HG02610 (cell line): ENCODE results near the gene AOPEP.

Experiments
- ATAC-seq: cut with Tn5 transposase; IDR thresholded peaks from one replicate; pipeline ENCODE4 v1.9.1; 2021; ENCODE audit warnings: mild to moderate bottlenecking, moderate library complexity; ENCODE audit not compliant: unreplicated experiment

AOPEP gene

DNA sequence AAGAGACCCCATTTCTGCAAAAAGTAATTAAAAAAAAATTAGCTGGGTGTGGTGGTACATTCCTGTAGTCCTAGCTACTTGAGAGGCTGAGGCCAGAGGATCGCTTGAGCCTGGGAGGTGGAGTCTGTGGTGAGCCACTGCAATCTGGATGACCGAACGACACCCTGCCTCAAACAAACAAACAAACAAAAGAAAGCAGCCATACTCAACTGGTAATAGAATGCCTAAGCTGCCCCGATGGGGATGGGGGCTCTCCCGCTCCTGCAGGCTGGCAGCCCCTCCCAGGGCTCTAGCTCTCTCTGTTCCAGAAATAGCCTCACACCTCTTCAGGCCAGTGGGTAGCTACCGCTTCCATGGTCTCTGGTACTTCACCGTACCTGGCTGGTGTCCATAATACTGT lies 349.2 kb downstream of the AOPEP start:
- no peak for ATAC-seq

DNA sequence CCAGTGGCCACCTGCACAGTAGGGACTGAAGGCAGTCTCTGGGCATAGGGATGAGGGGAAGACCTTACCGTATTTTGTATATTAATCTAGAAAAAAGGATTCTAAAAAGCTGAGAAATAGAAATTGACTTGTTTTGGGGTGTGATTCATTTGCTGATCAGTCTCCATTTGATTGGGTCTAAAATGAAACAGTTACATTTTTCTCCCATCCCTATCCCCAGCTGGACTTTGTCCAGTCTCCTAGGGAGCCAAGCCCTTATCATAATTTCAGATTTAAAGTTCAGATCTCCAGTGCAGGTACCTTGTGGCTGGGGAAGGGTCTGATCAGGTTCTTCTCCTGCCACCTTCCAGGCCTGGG lies 350.2 kb downstream of the AOPEP start:
- no peak for ATAC-seq

DNA sequence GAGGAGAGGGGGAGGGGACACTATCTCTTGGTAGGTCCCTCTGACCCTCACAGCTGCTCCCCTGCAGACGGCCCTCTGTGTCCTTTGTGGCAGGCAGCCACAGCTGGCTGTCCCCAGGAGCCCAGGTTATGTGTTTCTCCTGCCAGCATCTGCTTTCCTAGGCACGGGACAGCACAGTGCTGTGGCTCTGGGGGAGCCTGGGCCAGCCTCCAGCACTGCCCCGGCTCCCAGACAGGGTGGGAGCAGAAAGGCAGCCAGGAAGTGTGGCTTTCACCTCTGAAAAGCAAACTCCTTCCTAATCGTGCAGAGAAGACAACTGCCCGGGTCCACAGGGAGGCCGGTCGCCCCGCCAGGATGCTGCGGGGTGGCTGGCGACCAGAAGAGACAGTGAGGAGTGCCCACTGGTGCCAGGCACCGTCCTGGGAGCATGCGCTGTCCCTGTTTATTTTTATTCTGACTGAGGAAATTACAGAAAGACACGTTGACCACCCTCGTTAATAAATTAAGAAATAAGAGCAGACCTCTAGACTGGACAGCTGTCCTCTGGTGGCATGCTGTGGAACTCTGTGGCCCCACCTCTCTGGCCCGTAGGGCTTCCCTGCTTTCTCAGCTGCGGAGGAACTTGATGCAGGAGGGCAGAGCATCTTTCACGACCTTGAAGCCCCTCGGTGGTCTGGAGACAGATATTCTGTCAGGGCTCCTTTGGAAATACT lies 350.7 kb downstream of the AOPEP start:
- ATAC-seq: no peak

DNA sequence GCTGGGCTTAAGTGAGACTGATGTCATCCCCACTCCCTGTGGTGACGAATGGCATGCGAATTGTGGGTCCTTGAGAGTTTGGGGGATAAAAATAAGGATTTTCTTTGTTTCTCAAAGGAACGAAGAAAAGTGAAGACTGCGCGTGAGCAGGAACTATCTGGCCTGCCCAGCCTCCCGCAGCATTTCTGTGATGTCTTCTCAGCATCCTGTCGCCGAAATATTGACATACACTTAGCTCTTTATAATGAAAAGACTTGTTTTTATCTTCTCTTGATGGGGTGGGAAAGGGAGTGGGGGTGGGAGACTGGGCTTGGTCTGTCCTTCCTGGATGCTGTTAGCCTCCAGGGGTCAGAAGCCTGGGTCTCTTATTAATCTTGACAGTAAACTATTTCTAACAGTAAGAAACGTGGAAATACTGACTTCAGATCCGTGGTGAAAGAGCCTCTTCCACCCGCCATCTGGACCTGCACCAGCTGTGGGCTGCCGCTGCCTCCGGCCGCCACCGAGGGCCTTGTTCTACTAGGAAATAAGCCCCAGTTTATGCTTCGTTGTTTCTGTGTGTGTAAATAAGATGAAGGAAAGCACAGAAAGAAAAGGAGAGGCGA lies 351.4 kb downstream of the AOPEP start:
- ATAC-seq: no peak

DNA sequence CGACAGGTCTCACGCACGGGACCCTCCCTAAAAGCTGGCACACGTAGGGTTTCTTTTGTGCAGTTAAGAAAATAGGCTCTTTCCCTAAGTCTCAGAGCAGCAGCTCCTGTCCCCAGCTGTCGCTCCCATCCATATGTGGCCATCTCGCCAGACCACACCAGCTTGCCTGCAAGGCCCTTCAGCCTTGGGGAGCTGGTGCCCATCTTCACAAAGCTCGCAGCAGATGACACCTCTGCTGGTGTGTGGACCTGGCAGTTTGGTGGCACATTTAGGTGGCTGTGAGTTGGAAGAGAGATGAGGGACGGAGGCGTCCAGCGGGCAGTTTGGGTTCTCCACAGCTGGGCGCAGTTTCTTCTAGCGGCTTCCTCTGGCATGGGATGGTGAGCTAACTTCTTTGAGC lies 352.0 kb downstream of the AOPEP start:
- ATAC-seq: no peak

DNA sequence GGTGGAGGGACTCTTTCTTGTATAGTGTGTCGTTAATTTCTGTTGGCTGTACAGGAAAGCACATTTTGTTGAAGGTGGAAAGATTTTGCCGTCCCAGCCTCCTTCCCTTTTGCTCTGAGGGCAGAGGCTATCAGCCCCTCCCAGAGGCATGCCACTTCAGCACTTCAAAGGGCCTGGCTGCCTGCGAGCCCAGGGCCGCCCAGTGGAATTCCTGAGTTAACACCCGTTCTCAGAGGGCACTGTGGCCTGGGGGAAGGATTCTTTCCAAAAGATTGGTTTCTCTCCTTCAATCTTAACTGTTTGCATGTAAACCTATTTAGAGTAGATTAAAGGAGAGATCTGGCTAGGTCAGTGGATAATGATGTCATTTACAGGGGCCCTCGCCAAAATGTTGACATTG lies 352.4 kb downstream of the AOPEP start:
- ATAC-seq: no peak

DNA sequence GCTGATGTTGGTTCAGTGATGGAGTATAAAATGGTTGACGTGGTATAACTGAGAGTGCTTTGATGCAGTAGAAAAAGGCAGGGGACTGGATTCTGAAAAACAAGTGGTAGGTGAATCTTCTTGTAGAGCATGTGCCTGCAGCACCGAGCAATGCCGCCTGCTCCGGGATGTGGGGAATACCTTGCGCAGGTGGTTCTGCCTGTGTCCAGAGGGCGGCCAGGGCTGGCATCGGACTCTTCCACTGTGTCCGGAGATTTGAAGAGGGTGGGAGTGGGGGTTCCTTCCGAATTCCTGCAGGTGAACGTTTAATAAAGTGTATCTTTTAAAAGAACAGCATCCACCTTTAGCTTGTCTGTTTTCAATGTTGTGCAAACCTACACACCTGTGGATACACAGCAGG lies 353.0 kb downstream of the AOPEP start:
- ATAC-seq: no peak

DNA sequence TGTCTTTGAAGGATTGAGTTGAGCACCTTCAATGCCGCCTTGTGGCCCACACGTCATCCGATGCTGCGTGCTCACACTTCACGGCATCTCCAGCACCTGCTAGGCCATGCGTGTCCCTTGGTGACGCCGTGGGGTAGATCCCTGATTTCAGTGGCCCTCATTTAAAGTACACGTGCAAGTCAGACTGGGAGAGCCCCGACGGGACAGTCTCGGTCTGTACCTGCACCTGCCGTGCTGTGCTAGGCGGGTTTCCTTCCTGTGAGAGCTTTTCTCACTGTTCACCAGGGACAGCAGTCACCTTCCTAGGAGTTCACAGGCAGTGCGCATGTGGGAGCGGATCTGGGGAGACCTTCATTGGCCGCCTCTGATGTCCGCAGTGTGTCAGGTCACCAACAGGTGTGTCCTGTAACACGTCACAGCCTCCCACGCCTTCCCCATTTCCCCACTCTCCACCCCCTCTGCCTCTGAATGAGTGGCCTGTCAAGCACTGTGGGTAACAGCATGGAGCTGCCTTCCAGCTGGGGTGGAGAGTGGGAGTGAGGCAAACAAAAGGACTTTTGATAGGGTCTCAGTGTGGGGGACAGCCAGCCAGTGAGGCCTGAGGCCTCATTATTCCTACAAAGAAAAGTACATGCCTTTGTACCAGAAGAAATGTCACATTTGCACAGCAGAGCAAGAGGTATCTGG lies 354.6 kb downstream of the AOPEP start:
- no peak for ATAC-seq

DNA sequence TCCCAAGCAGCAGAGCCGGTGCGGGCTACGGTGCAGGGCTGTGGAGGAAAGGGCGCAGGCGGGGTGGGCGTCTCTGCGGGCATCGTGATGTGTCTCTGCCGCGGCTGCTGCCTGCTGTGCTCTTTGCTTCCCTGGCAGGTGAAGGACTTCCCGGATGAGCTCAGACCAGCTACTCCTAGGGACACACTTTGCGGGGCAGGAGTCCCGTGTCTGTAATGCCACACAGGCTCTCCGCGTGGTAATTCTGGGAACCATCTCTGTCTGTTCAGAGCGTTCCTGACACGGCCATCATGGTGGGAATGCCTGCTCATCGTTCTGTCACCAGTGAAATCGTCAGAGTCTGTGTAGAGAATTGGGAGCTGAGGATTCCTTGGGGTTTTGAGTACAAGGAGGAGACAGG lies 355.5 kb downstream of the AOPEP start:
- no peak for ATAC-seq

DNA sequence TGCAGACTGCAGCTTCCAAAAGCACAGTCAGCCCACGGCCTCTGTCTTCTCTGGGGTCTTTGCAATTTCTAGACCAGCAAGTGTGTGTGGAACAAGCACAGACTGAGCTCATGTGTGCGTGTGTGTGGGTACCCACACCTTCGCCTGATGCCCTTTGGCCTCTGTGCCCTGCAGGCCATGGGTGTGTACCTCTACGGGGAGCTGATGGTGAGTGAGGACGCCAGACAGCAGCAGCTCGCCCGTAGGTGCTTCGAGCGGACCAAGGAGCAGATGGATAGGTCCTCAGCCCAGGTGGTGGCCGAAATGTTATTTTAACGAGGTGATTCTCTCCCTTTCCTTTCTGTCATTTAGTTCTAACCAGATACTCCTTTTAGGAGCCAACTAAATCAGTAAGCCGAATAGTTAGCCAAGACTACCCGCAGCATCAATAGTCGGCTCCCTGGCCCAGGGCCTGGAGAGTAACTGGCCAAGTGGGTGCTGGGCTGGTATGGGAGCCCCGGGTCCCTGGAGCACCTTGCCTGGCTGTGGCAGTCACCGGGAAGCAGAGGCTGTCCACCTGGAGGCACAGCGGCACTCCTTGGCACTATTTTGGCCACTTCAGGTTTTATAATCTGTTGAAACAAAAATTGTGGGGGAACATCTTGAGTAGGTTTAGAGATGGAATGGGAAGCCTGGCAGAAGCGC lies 356.0 kb downstream of the AOPEP start:
- ATAC-seq: no peak

DNA sequence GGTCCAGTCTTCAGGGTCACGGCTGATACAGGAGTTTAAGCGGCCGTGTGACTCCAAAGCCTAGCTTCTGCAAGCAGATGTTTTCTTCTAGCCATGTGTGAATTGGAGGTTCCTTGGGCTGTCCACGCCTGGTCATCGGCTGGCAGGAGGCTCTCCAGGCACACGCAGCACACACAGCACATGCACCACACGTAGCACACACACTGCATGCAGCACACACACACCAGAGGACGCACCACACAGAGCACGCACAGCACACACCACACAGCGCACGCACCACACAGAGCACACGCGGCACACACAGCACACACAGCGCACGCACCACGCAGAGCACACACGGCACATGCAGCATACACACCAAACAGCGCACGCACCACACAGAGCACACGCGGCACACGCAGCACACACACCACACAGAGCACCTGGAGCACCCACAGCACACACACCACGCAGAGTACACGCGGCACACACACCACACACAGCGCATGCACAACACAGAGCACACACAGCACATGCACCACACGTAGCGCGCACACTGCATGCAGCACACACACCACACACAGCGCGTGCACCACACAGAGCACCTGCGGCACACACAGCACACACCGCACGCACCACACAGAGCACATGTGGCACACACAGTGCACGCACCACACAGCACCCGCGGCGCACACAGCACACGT lies 356.7 kb downstream of the AOPEP start:
- no peak for ATAC-seq

DNA sequence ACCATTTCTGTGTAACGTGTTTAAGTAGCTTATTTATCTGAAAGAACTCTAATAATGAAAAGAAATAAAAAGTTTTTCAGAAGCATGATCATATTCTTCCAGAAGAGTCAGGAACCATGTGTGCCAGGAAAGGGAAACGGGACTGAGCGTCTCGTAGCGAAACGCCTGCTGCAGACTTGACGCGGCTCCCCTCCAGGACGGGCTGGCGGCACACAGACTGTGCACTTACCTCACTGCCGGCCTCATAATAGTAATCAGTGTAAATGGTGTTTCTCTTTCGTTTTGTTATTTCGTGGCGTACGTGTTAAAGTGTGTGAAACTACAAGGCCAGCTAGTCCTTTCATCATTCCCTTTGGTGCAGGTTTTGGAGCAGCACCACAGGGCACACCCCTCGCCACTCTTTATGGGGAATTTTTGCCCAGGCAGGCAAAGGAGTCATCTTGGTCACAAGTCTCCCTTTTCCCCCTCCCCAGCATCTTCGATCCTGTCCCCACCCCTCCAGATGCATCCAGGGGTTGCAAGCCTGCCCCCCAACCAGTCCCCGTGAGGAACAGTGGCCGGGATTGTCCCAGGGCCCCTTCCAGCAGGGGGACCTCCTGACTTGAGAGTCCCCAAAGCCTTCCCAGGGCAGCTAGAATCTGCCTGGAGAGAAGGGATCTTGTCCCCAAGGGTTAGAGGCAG lies 357.9 kb downstream of the AOPEP start:
- ATAC-seq: no peak

DNA sequence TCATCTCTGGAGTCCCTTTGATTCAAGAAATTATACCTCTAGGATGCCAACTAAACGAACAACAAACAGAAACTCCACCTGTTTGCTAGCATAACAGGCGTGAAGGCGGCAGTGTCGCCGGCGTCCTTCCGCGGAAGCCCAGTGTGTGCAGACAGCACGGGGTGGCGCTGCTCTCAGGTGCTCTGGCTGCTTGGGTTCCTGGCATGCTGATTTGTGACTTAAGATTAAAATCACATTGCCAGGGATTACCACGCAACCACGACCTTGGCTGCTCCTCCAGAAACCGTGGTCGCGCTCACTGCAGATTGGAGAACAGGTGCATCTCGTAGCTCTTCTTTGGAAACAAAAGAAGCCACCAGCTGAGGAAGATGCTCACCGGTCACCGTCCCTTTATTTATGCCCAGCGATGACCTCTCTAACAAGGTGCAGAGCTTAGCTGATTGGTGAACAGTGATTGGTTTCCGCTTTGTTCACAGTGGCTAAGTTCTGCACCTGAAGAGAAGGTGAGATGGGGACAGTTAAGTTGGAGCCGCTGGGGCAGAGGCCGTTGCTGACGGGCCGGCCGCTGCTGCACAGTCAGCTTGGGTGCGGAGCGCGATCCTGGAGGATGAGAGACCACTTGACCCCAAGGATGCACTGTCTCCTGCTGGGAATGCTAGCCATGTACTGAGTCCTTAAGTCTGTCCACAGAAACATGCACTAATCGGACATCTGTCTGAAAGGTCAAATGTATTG lies 358.7 kb downstream of the AOPEP start:
- ATAC-seq: no peak

DNA sequence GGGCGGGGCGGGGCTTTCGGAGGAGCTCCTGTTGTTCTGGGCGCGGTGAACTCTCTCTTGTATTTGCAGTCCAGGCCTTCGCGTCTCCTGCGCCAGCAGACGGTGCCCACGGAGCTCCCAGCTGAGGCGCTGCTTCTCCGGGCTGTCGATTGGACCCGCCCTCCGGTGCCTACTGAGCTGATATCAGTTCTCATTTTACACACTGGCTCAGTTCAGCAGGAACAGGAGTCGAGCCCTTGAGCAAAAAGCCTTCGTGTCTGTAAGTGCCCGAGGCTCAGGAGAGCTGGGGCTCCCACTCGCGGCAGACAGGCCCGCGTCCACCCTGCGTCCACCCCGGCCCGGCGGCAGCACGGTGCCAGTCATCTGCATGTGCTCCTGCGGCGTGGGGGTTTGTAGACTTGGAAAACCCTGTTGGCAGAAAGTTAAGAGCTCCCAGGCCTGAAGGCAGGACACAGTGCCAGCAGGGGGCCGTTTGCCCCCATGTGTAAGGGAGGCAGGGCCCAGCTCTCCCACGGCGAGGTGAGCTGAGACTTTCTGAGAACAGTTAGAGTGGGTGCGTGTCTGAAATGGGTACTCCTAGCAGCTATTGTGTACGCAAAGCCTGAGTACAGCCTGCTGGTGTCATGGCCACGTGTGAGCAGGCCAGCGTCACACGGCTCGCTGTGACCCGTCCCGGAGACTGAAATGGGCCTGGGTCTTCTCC lies 359.5 kb downstream of the AOPEP start:
- ATAC-seq: no peak

DNA sequence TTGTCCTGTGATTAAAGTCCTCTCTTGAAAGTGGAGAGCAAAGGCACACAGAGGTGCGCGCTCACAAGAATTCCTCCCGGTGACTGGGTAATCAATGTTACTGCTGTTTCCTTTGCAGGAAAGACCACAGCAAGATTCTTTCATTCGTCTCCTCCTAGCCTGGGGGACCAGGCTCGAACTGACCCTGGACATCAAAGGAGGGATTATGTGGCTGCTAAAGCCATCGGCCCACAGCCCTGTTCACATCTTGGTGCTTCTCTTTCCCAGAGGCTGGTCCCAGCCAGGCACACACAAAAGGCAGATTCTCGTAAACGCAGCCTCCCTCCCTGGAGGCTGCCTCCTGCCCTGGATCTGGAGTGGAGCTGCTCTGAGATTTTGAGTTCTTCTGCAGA lies 360.1 kb downstream of the AOPEP start:
- no peak for ATAC-seq

DNA sequence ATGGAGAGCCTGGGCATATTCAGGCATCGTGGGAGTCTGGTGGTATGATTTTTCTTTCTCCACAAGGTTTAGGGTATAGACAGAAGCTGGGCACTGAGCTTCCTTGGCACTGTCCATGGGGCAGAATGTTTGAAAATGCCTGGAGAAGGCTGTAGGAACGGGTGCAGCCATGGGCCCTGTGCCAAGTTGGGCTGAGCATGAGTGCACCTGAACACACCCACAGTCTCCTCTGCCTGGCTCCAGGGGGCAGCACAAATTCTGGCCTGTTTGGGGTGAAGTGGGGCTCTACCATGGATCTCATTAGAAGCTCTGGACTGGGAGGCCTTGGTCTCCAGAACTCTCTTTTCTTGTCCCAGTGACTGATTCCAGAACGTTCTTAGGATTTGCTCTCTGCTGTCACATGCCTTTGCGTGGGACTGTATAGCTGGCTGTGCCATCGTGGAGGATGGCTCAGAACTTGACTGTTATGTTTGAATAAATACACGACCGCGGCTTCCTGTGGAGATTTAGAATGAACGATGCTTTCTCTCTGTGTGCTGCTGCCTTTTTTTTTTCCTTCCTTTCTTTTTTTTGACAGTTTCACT lies 361.3 kb downstream of the AOPEP start:
- ATAC-seq: no peak

DNA sequence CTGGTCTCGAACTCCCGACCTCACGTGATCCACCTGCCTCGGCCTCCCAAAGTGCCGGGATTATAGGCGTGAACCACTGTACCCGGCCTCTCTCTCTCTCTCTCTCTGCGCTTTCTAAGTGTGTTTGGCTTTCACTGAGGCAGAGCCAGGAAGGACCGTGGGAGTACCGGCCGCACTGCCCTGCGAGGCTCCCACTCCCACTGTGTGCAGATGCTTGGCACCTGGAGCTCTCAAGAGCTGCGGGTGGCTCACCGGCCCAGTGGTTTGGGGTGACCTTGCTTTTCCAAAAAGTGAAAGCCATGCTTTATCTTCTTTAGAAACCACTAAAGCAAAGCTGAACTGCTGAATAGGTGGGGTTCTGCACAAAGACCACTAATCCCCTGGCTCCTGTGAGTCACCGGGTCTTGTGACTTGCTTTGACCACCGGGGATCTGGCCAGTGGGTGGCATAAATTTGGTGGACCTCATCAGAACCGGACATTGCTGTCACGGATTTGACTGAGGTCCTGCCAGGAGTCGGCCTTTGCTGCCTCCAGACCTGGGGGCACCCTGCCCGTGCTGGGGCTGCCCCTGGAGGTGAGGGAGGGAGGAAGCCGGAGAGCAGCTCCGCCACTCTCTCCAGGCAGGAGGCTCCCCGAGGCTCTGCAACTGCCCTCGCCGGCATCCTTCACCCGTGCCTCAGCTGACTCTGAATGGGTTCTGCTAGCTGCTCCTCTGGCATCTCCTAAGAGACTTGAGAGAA lies 362.1 kb downstream of the AOPEP start:
- no peak for ATAC-seq

DNA sequence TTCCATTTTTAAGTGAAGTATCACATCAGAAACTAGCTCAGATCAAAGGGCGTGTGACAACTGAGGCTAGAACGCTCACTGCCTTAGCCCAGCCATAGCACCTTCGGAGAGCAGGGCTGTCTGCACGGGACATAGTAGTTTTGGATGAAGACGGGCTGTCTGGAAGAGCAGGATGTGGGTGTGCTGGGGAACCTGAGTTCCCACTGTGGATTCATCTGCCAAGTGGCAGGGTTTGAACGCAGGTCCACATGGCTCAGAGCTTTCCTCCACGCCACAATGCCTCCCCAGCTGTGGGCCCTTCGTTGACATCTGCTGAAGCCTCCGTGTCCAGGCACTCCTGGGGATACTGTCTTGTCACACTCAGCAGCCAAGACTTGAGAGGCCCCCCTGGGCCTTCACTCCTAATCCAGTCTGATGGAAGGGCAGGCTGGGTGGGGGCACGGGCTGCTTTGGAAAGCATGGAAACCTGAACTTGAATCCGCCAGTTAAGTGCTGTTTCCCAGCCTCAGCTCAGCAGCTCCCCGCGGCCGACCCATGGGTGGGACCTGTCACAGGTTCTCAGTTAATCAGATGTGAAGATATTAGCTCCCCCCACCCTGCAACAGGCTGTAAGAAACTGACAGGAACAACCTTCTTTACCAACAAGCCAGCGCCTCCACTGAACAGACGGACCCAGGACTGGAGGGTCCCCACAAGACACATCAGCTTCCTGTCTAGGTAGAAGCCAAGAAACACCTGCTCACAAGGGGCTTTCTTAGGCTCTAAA lies 362.9 kb downstream of the AOPEP start:
- no peak for ATAC-seq
